Fibroblast of lung (primary cell): Measurements from ENCODE around the gene MPHOSPH6. TPM values are rescaled to one million over a fixed set of nuclear protein-coding genes. Genes with fewer than 3 reads are reported as not detected.

Experiments used
- DNase-seq, 2 donors: peaks; one replicate each; pipeline versions ENCODE4 v3.0.0 to v3.0.0-alpha.2; 2010; ENCODE audit warnings: low read depth in 2 of 2
- H2AFZ ChIP-seq: 2 replicates; pipeline ENCODE4 v1.5.1; 2012; ENCODE audit warnings: low read length, control low read depth, inconsistent platforms
- H3K27ac ChIP-seq: 2 replicates; pipeline ENCODE4 v1.5.1; 2011; ENCODE audit warnings: low read length, control low read depth; ENCODE audit not compliant: insufficient read depth
- H3K27me3 ChIP-seq: 2 replicates; pipeline ENCODE4 v1.5.1; 2011; ENCODE audit warnings: mild to moderate bottlenecking, low read length; ENCODE audit not compliant: control insufficient read depth, insufficient read depth
- H3K36me3 ChIP-seq: 2 replicates; pipeline ENCODE4 v1.5.1; 2011; ENCODE audit warnings: low read length; ENCODE audit not compliant: control insufficient read depth, insufficient read depth
- H3K4me1 ChIP-seq: 2 replicates; pipeline ENCODE4 v1.5.1; 2011; ENCODE audit warnings: low read length; ENCODE audit not compliant: control insufficient read depth, insufficient read depth; ENCODE audit errors: extremely low read depth
- H3K4me2 ChIP-seq: 2 replicates; pipeline ENCODE4 v1.5.1; 2011; ENCODE audit warnings: low read length, control low read depth; ENCODE audit not compliant: insufficient read depth; ENCODE audit errors: extremely low read depth
- H3K4me3 ChIP-seq, 4 experiments: fragments of 200-600 bp in 1 of 4; sonication (generic) in 1 of 4; replicated peaks in 1 of 4; 2 replicates each; pipeline ENCODE4 v1.5.1; 2011 to 2016; ENCODE audit warnings: low read length in 4 of 4, low read depth in 3 of 4, mild to moderate bottlenecking in 3 of 4, control low read depth in 2 of 4, inconsistent platforms in 1 of 4, mixed read lengths in 1 of 4; ENCODE audit not compliant: insufficient read depth in 1 of 4; ENCODE audit errors: control extremely low read depth in 1 of 4
- H3K79me2 ChIP-seq: 2 replicates; pipeline ENCODE4 v1.5.1; 2012; ENCODE audit warnings: mild to moderate bottlenecking, low read length, inconsistent platforms; ENCODE audit not compliant: control insufficient read depth, insufficient read depth
- H3K9ac ChIP-seq: 2 replicates; pipeline ENCODE4 v1.5.1; 2011; ENCODE audit warnings: mild to moderate bottlenecking, low read length, control low read depth; ENCODE audit not compliant: insufficient read depth
- H3K9me3 ChIP-seq: 2 replicates; pipeline ENCODE4 v1.5.1; 2012; ENCODE audit warnings: low read depth, low read length; ENCODE audit not compliant: control insufficient read depth, insufficient read depth
- H4K20me1 ChIP-seq: 2 replicates; pipeline ENCODE4 v1.5.1; 2011; ENCODE audit warnings: low read length; ENCODE audit not compliant: control insufficient read depth, insufficient read depth; ENCODE audit errors: extremely low read depth
- EZH2 ChIP-seq: IDR thresholded peaks from 2 replicates; pipeline ENCODE4 v1.5.1; 2012; ENCODE audit warnings: low read length, control low read depth, mild to moderate bottlenecking; ENCODE audit errors: missing control alignments
- polyA plus RNA-seq, 2 donors: library from polyadenylated mRNA; depleted of rRNA in 1 of 2; stranded (reverse) in 1 of 2; unstranded in 1 of 2; fragments of >200 nt; gene quantifications; 2 replicates each; pipeline ENCODE4 v1.2.1, GENCODE V29; 2011 to 2012; ENCODE audit warnings: missing spikeins in 1 of 2
- total RNA-seq: library from RNA; depleted of rRNA; stranded (reverse); fragments of >200 nt; gene quantifications from 2 replicates; pipeline ENCODE4 v1.2.1, GENCODE V29; 2014
- TF ChIP-seq, protein P1 (sequence below), 2 donors: IDR thresholded peaks in 1 of 2; conservative IDR thresholded peaks in 1 of 2; 1 replicate in 1 of 2; 2 replicates in 1 of 2; pipeline ENCODE4 v1.5.1; 2011 to 2012; ENCODE audit warnings: low read length in 2 of 2, control low read depth in 1 of 2, inconsistent platforms in 1 of 2, low read depth in 1 of 2, mild to moderate bottlenecking in 1 of 2

The MPHOSPH6 gene
- total and polyA plus RNA-seq, 2 donors (not counting 1 experiment from before 2014, with no cell fraction given): 30.4 to 36.5 TPM

DNA sequence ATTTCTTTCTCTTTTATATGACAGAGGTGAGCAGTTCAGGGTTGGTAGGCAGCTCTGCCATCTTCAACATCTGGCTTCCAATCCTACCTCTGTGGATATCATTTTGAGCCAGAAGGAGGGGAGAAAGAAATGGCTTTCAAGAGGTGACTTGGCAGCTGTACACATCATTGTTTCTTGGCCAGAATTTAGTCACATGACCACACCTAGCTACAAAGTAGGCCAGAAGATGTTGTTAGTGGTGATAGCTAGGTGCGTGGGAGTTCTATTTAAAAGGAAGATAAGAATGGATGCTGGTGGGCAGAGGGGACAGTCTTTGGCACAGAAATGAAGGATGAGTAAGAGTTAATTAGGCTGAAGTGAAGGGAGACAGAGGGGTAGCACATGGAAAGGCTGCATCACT lies 29.2 kb upstream of the MPHOSPH6 start:
- Histone ChIP-seq H3K4me3 (no peak overlapping the region), H3K79me2 (no peaks in the 10 kb centered on the region), H3K27ac (no peak overlapping the region), H3K4me2 (no peak overlapping the region), H3K9ac (no peak overlapping the region), H2AFZ (no peak overlapping the region), H3K9me3 (no peaks in the 10 kb centered on the region), H3K36me3 (no peaks in the 10 kb centered on the region), H4K20me1 (no peaks in the 10 kb centered on the region), H3K27me3 (no peaks in the 10 kb centered on the region), H3K4me1 (no peaks in the 10 kb centered on the region)
- DNase-seq: peak in 1 of 2 donors; percentile 10
- TF ChIP-seq, protein P1, sequence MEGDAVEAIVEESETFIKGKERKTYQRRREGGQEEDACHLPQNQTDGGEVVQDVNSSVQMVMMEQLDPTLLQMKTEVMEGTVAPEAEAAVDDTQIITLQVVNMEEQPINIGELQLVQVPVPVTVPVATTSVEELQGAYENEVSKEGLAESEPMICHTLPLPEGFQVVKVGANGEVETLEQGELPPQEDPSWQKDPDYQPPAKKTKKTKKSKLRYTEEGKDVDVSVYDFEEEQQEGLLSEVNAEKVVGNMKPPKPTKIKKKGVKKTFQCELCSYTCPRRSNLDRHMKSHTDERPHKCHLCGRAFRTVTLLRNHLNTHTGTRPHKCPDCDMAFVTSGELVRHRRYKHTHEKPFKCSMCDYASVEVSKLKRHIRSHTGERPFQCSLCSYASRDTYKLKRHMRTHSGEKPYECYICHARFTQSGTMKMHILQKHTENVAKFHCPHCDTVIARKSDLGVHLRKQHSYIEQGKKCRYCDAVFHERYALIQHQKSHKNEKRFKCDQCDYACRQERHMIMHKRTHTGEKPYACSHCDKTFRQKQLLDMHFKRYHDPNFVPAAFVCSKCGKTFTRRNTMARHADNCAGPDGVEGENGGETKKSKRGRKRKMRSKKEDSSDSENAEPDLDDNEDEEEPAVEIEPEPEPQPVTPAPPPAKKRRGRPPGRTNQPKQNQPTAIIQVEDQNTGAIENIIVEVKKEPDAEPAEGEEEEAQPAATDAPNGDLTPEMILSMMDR (conservative IDR thresholded peaks at IDR 0.05 in 1 of 2, IDR thresholded peaks at IDR 0.05 in 1 of 2; ENCODE audit: low read depth in 1 of 2, low read length in 2 of 2): no peak
- TF ChIP-seq EZH2: no peak

DNA sequence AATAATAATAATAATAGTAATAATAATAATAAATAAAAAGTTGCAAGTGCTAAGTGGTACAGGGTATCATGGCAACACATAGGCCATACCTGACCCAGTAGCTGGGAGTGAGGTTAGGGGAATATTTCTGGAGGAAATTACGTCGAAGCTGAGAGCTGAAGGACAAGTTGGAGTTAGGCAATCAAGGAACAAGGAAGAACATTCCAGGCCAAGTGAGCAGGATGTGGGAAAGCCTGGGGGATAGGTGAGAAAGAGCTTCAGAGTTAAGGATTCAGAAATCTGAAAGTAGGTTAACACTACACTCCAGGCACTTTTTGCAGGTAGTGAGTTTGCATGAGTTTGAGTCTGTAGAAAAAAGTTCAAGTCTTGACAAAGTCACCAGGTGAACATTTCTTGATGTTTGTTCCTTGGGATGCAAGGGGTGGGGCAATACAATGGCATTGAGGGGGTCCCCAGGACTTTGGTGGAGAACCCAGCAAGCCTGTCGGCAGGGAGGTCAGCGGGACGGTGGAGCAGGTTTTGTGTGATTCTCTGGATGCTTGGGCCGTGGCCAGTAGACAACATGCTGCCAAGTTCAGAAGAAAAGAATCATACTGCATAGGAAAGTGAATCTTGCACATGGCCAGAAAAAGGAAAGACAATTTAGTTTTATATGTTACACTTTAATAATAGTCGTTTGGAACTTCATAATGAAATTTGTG lies 27.7 kb upstream of the MPHOSPH6 start:
- Histone ChIP-seq H3K9me3 (no peaks in the 10 kb centered on the region), H3K9ac (no peak overlapping the region), H3K27me3 (no peaks in the 10 kb centered on the region), H3K4me3 (no peak overlapping the region), H3K79me2 (no peaks in the 10 kb centered on the region), H4K20me1 (no peaks in the 10 kb centered on the region), H3K36me3 (no peaks in the 10 kb centered on the region), H2AFZ (no peak overlapping the region), H3K4me2 (no peak overlapping the region), H3K4me1 (peaks cover 7% of the 10 kb centered on the region), H3K27ac (no peak overlapping the region)
- no peak for TF ChIP-seq EZH2
- TF ChIP-seq, protein P1 (conservative IDR thresholded peaks at IDR 0.05 in 1 of 2, IDR thresholded peaks at IDR 0.05 in 1 of 2; ENCODE audit: low read depth in 1 of 2, low read length in 2 of 2): no peak
- DNase-seq: no peak

DNA sequence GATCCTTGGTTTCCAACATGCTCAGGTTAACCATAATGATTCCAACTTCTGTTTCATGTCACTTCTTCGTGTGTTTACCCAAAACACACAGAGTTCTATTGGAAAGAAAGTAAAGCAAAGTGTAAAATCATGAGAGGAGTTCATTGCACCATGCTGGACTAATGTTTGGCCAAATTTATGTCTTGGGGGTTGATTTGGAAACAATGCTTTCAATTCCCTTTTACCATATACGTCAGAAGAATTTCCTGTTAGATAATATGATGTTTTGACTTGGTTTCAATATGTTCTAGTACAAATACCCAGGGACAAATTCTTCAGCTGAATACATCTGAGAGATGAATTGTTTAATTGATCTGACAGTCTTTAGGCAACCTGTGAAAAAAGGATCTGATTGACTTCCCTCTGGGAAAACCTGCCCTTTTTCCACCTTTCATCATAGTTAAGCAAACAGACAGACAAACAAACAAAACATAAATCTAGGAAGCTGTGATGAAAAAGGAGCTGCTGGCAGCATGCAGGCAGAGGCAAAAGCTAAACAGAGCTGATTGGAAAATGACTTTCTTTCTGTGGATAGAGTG lies 26.0 kb upstream of the MPHOSPH6 start:
- peak in 1 of 2 donors; percentile 10 for DNase-seq
- Histone ChIP-seq H3K9ac (no peak overlapping the region), H3K9me3 (no peaks in the 10 kb centered on the region), H3K79me2 (no peaks in the 10 kb centered on the region), H3K27ac (no peak overlapping the region), H3K27me3 (no peaks in the 10 kb centered on the region), H3K4me2 (no peak overlapping the region), H3K4me3 (no peak overlapping the region), H3K4me1 (peaks cover 7% of the 10 kb centered on the region), H4K20me1 (no peaks in the 10 kb centered on the region), H2AFZ (no peak overlapping the region), H3K36me3 (no peaks in the 10 kb centered on the region)
- no peak for TF ChIP-seq EZH2
- TF ChIP-seq, protein P1 (conservative IDR thresholded peaks at IDR 0.05 in 1 of 2, IDR thresholded peaks at IDR 0.05 in 1 of 2; ENCODE audit: low read depth in 1 of 2, low read length in 2 of 2): no peak
